ENCODE data around the gene OR6C70. TPM values are rescaled to one million over a fixed set of nuclear protein-coding genes. Genes with fewer than 3 reads are reported as not detected.
A peak's percentile ranks its signal among the peaks of the same experiment; 100 is the strongest.

Gene OR6C70
- total RNA-seq (2014; rRNA removed; shearing (Covaris generic)), result 0.90 TPM in 1 of 2 replicates, not detected in the other
- total RNA-seq (2022), result not detected in 2 replicates
- not detected for Bru-seq, nascent RNA
- not detected for BruChase-seq, experiment 1, labeled RNA remaining after a 6-hour chase
- not detected for BruChase-seq, experiment 2, labeled RNA remaining after a 2-hour chase
- long read RNA-seq, result 0 reads

DNA sequence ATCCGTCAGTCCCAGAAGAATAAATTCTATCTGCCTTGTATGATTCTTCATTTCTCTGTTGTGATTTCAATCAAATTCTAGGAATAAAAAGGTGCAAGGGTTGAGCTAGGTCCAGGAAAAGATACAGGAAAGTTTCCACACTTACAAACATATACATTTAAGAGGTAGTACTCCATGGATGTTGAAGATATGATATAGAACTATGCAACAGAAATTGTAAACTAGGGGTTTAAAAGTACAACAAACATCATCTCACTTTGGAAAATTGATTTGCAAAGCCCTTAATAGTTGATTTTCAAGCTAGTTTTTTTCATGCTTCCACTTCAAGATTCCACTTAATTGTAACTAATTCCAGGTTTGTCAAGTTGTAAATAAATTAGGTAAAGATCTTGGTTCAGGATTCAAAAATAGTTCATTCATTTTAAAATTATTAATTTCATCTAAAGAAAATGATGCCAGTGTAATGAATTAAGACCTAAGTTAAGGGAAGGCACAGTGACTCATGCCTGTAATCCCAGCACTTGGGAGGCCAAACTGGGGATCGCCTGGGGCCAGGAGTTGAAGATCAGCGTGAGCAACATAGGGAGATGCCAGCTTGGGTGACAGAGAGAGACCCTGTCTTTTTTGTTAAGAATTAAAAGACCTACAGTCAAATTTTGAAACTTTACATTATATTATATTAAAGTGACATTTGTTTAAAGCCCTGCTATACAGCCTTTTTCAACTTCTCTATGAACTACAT, at the start of gene OR6C70:
Gene OR6C70 (minus strand): TSS at position 51 of the 742 bp plus-strand sequence. CDS start 0 bp downstream, at position 51.
- Histone ChIP-seq H3K4me1 (ENCODE audit: insufficient read depth, low read length, poor library complexity, severe bottlenecking) (peaks cover 20% of the 10 kb centered on the region), H3K79me2 (ENCODE audit: insufficient read depth, low read depth, low read length) (no peaks in the 10 kb centered on the region), H3K9me2 (ENCODE audit: insufficient read depth, low read length) (no peaks in the 10 kb centered on the region), H3K36me3 (ENCODE audit: insufficient read depth, low read length) (no peaks in the 10 kb centered on the region), H4K20me1 (ENCODE audit: insufficient read depth, low read length) (no peaks in the 10 kb centered on the region), H3K4me3 (ENCODE audit: low read depth, low read length, poor library complexity, severe bottlenecking) (no peak within 1 kb of the TSS), H3K9me3 (ENCODE audit: low read length) (no peaks in the 10 kb centered on the region), H3K27ac (ENCODE audit: low read depth, low read length, poor library complexity, severe bottlenecking) (no peak within 1 kb of the TSS), H2AFZ (ENCODE audit: low read length) (no peak within 1 kb of the TSS), H3K4me2 (ENCODE audit: low read length) (no peak within 1 kb of the TSS)
- CTCF ChIA-PET (ENCODE audit: unreplicated experiment), result no interaction called here
- DNase-seq (ENCODE audit: low spot score), result no peak
- intact Hi-C loops (cut with micrococcal nuclease; ENCODE audit: unreplicated experiment), result no loop called here
- BruUV-seq (replicated peaks), result no TSS peak
- no peak for TF ChIP-seq EZH2phosphoT487 (IDR thresholded peaks at IDR 0.05; ENCODE audit: borderline replicate concordance, low read depth, low read length)
- TF ChIP-seq, protein P1, sequence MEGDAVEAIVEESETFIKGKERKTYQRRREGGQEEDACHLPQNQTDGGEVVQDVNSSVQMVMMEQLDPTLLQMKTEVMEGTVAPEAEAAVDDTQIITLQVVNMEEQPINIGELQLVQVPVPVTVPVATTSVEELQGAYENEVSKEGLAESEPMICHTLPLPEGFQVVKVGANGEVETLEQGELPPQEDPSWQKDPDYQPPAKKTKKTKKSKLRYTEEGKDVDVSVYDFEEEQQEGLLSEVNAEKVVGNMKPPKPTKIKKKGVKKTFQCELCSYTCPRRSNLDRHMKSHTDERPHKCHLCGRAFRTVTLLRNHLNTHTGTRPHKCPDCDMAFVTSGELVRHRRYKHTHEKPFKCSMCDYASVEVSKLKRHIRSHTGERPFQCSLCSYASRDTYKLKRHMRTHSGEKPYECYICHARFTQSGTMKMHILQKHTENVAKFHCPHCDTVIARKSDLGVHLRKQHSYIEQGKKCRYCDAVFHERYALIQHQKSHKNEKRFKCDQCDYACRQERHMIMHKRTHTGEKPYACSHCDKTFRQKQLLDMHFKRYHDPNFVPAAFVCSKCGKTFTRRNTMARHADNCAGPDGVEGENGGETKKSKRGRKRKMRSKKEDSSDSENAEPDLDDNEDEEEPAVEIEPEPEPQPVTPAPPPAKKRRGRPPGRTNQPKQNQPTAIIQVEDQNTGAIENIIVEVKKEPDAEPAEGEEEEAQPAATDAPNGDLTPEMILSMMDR (conservative IDR thresholded peaks at IDR 0.05; ENCODE audit: low read length), result no peak
- POLR2A ChIA-PET, result interaction anchor here (0.6 kb wide), 1 partner anchor 15 kb away, joined by 3 read pairs; no protein-coding TSS in a partner anchor

DNA sequence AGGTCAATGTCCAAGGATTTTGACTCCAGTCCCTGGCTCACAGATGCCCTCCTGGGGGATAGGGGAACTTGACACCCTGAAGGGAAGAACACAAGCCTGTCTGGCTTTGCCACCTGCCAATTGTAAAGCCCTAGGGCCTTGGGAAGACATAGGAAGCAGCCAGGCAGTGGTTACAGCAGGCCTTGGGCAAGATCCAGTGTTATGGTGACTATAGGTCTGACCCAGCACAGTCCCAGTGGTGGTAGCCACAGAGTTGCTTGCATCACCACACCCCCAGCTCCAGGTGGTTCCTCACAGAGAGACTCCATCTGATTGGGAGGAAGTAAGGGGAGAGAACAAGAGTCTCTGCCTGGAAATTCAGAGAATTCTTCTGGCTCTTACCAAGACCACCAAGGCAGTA, 46.5 kb upstream of the OR6C70 start:
- intact Hi-C loops (cut with micrococcal nuclease; ENCODE audit: unreplicated experiment), result no loop called here
- H2AFZ ChIP-seq (ENCODE audit: low read length), result no peak overlapping the region
- BruUV-seq (replicated peaks), result no TSS peak
- CTCF ChIA-PET (ENCODE audit: unreplicated experiment), result no interaction called here
- TF ChIP-seq EZH2phosphoT487 (IDR thresholded peaks at IDR 0.05; ENCODE audit: borderline replicate concordance, low read depth, low read length), result no peak
- TF ChIP-seq, protein P1 (conservative IDR thresholded peaks at IDR 0.05; ENCODE audit: low read length), result no peak
- no peaks in the 10 kb centered on the region for H3K4me1 ChIP-seq (ENCODE audit: insufficient read depth, low read length, poor library complexity, severe bottlenecking)
- no peak for DNase-seq (ENCODE audit: low spot score)
- no peaks in the 10 kb centered on the region for H3K9me3 ChIP-seq (ENCODE audit: low read length)
- no peaks in the 10 kb centered on the region for H3K79me2 ChIP-seq (ENCODE audit: insufficient read depth, low read depth, low read length)
- no peak overlapping the region for H3K4me2 ChIP-seq (ENCODE audit: low read length)
- H3K36me3 ChIP-seq (ENCODE audit: insufficient read depth, low read length), result no peaks in the 10 kb centered on the region
- no peak overlapping the region for H3K27ac ChIP-seq (ENCODE audit: low read depth, low read length, poor library complexity, severe bottlenecking)
- POLR2A ChIA-PET, result no interaction called here
- H3K4me3 ChIP-seq (ENCODE audit: low read depth, low read length, poor library complexity, severe bottlenecking), result no peak overlapping the region
- H4K20me1 ChIP-seq (ENCODE audit: insufficient read depth, low read length), result no peaks in the 10 kb centered on the region
- no peaks in the 10 kb centered on the region for H3K9me2 ChIP-seq (ENCODE audit: insufficient read depth, low read length)

DNA sequence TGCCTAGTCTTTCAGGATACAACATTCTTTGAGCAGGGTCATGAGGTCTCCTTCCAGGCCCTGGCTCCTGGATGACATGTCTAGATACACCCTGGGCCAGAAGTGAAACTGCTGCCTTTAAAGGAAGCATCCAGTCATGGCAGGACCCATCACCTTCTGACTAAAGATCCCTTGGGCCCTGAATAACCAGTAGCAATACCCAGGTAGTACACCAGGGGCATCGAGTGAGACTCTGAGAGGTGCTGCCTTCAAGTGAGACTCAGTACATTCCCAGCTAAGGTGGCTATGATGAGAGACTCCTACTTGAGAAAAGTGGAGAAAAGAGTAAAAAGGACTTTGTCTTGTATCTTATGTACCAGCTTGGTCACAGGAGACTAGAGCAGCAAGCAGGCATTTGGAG, 45.8 kb upstream of the OR6C70 start:
- BruUV-seq (replicated peaks), result no TSS peak
- intact Hi-C loops (cut with micrococcal nuclease; ENCODE audit: unreplicated experiment), result no loop called here
- peak; percentile 9 for DNase-seq (ENCODE audit: low spot score)
- Histone ChIP-seq H2AFZ (ENCODE audit: low read length) (no peak overlapping the region), H3K4me2 (ENCODE audit: low read length) (no peak overlapping the region), H3K79me2 (ENCODE audit: insufficient read depth, low read depth, low read length) (no peaks in the 10 kb centered on the region), H3K36me3 (ENCODE audit: insufficient read depth, low read length) (no peaks in the 10 kb centered on the region), H3K9me2 (ENCODE audit: insufficient read depth, low read length) (no peaks in the 10 kb centered on the region), H3K9me3 (ENCODE audit: low read length) (no peaks in the 10 kb centered on the region), H3K4me3 (ENCODE audit: low read depth, low read length, poor library complexity, severe bottlenecking) (no peak overlapping the region), H3K4me1 (ENCODE audit: insufficient read depth, low read length, poor library complexity, severe bottlenecking) (no peaks in the 10 kb centered on the region), H4K20me1 (ENCODE audit: insufficient read depth, low read length) (no peaks in the 10 kb centered on the region), H3K27ac (ENCODE audit: low read depth, low read length, poor library complexity, severe bottlenecking) (no peak overlapping the region)
- ChIA-PET CTCF (ENCODE audit: unreplicated experiment) (no interaction called here), POLR2A (no interaction called here)
- TF ChIP-seq, protein P1 (conservative IDR thresholded peaks at IDR 0.05; ENCODE audit: low read length), result peak; percentile 39; the same call in 1 of the 2 replicates
- no peak for TF ChIP-seq EZH2phosphoT487 (IDR thresholded peaks at IDR 0.05; ENCODE audit: borderline replicate concordance, low read depth, low read length)
